D721Med (cell line): ENCODE results near the gene SULT4A1.

Source experiments
- DNase-seq: peaks from one replicate; pipeline ENCODE4 v3.0.0; 2011; ENCODE audit warnings: low spot score; ENCODE audit not compliant: insufficient read length
- FAIRE-seq: peaks from 2 replicates; lab custom pipeline; 2011; peaks lifted over from hg19 to GRCh38; lab: Jason Lieb, UNC
- TF ChIP-seq, protein P1 (sequence below): IDR thresholded peaks from 2 replicates; pipeline ENCODE4 v1.5.1; 2012; ENCODE audit warnings: mild to moderate bottlenecking, control low read depth; ENCODE audit not compliant: insufficient read depth; ENCODE audit errors: missing control alignments

Gene SULT4A1

DNA sequence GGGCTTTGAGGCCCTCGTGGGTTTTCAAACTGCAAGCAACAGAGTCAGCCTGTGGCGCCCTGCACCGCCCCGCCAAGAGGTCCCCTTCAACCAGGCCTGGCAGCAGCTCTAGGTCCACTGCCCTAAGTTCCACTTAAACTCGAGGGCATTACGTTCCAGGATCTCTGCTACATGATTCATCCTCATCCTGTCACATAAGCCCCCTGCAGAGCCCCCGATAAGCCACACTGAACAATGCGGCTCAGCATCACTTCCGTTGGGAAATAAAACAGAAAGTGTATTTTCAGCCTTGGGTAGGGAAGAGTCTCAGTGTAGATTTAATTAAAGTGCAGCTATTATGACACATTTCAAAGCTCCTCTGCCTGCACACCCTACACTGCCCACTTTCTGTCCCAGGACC is 24.6 kb downstream of the SULT4A1 start:
- FAIRE-seq (no peak), DNase-seq (no peak)
- TF ChIP-seq, protein P1, sequence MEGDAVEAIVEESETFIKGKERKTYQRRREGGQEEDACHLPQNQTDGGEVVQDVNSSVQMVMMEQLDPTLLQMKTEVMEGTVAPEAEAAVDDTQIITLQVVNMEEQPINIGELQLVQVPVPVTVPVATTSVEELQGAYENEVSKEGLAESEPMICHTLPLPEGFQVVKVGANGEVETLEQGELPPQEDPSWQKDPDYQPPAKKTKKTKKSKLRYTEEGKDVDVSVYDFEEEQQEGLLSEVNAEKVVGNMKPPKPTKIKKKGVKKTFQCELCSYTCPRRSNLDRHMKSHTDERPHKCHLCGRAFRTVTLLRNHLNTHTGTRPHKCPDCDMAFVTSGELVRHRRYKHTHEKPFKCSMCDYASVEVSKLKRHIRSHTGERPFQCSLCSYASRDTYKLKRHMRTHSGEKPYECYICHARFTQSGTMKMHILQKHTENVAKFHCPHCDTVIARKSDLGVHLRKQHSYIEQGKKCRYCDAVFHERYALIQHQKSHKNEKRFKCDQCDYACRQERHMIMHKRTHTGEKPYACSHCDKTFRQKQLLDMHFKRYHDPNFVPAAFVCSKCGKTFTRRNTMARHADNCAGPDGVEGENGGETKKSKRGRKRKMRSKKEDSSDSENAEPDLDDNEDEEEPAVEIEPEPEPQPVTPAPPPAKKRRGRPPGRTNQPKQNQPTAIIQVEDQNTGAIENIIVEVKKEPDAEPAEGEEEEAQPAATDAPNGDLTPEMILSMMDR = no peak

DNA sequence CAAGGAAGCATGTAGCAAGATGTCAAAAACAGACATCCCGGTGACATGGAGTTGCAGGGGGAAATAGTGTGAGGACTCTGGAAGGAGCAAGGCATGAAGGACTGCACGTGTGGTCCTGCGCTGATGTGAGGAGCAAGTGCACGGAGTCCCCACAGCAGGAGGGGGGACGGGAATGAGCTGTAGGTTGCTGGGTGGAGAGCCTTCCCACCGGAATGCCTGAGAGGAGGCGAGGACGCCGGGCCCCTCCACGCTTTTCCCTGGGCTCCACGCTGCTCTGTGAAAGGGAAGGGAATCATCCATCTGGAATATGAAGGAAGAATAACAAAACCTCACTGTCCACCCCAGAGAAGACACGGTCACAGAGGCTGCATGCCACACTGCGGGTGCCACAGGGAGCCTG is 26.6 kb downstream of the SULT4A1 start:
- no peak for DNase-seq
- FAIRE-seq = no peak

DNA sequence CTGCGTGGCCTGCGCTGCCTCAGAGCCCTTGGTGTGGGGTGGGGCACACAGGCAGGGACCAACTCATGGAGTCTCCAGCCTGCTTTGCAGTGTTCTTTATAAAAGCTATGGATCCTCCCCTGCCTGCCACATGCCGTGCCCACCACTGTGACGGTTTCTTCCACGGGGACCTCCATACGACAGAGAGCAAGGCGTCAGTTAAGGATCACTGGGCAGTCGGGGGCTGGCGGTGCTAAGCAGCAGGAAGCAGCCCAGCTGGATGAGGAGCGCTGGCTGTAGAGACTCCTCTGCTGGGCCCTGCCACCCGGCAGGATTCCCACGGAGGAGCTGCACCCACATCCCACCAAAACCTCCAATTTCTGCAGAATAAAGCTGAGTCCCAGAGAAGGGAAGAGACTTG is 27.1 kb downstream of the SULT4A1 start:
- DNase-seq (no peak), FAIRE-seq (no peak)
- TF ChIP-seq, protein P1 = no peak

More for the DNA sequence above, 26.6 kb downstream of the SULT4A1 start:
- TF ChIP-seq, protein P1 = no peak

DNA sequence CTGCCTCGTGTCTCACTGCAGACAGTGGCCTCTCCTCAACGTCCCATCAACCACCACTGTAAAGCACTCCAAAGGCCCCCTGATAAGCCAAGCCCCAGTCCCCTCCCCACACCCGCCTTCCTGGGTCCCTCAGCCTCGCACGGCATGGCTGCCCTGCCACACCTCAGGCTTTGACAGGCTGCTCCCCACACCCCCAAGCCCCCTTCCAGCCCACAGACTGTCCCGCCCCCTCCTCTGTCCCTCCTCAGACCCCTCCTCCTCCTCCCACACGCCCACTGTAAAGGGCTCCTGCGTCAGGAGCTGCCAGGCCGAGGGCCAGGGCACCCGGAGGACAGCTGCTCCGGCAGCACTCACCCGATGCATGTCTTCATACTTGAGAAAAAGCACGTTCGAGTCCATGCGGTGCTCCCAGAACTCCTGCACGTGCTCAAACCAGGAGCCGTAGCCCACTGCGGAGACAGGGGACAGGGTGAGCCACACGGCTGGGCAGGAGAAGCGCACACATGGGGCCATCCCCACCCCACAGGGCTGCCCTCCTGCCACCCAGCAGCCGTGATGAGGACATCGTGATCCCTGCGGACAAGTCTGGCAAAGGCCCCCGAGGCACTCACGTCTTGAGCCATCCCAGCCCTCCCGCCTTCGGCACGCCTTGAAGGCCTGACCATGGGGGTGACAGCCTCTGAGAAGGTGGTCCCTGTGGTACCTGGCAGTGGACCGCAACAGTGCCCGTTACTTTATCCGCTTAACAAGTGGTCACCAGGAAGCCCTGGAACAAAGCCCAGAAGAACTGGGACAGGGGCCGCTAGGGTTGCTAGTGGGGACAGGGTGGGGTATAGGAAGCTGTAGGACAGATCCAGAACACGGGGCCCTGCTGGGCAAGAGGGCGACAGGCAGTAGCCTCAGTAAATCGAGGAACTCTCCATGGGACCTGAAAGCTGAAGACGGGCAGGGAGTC is 28.8 kb downstream of the SULT4A1 start:
- TF ChIP-seq, protein P1 = no peak
- DNase-seq = no peak
- FAIRE-seq = no peak

DNA sequence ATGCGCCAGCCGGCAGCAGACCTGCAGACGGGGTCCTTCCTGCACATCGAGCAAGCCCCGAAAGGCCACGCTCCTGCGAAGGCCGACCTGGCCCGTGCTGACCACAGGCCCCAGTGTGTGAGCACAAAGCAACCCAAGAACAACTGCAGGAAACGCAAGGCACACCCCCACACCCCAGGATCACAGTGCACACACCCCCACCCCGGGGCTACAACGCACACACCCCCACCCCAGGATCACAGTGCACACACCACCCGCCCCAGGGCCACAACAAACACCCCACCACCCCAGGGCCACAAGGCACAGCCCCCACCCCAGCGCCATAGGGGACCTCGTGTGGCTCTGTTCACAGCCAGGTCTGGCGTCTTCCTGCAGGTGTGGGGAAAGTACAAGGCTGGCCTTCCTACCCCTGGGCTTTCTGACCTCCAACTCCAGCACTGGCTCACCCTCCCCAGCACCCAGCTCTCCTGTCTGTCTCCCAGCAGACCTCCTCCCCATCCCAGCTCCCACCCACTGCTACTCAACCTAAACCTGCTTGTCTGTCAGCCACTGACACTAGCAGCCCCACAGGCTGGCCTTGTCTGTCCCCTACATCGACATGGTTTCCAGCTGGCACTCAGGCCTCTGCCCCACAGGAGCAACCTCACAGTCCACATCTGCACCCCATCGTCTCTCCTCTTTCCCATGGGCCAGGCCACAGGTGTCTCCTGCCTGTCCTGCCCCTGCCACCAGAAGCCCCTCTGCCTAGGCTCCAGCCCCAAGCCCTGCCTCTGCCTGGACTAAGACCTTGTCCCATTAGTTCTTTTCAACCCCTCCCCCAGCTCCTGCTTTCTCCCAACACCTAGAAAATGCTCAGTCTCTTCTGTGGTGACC is 29.7 kb downstream of the SULT4A1 start:
- no peak for DNase-seq
- FAIRE-seq = no peak
- TF ChIP-seq, protein P1 = no peak

DNA sequence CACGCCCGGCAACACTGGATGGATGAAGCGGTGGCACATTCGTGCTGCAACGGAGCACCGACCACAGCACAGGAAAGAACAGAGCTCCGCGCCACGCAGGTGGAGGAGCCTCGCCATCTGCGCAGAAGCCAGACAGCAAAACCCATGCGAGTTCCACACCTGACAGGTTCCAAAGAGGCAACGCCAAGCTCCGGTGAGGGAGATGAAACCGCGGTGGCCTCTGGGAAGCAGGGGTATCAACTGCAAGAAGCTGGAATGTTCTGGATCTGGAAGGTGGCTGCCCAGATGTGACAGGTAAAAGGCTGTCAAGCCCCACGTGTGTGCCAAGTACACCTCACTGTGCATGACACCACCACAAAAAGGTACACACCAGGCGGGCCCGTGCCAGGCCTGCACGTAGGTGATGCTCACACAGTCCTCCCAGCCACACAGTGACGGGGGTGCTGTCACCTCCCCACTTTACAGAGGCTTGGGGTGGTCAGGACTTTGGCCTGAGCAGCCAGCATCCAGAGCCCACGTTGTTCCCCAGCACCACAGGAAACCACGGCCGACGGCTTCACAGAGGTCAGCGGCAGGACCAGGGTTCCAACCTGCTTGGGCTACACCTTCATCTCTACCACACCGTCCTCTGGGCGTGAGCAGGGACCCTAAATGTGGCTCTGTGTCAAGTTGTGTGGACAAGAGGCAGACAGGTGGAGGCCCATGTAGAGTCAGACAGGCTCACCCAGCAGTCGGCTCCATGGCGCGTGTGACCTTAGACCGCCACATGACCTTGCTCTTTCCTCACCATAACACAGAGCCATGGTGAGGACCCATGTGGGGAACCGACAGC is 30.5 kb downstream of the SULT4A1 start:
- FAIRE-seq (no peak), DNase-seq (no peak)
- TF ChIP-seq, protein P1 = no peak
